Activated T-helper 1 cell treated with Interleukin-2 at 50 U/mL for 16 hours (primary cell): Measurements from ENCODE around the gene BACE2.
"Not testable (repeated sequence)": the region's sequence is repeated elsewhere in the genome, so short reads cannot be mapped to it uniquely, and the experiment has no call there.

Source experiments
- DNase-seq: peaks from one replicate; pipeline ENCODE4 v3.0.0-alpha.2; 2020; ENCODE audit warnings: low read depth

The BACE2 gene

GRCh38 chr21:41215856-41216408, 48.0 kb downstream of the BACE2 start:
- DNase-seq: no peak

GRCh38 chr21:41216486-41216885, 48.5 kb downstream of the BACE2 start:
- no peak for DNase-seq

GRCh38 chr21:41217671-41218385, 49.9 kb downstream of the BACE2 start:
- no peak for DNase-seq

GRCh38 chr21:41219498-41220207, 51.7 kb downstream of the BACE2 start:
- DNase-seq: no peak

GRCh38 chr21:41220208-41220733, 52.3 kb downstream of the BACE2 start:
- no peak for DNase-seq

GRCh38 chr21:41222247-41223068, 54.5 kb downstream of the BACE2 start:
- no peak for DNase-seq

GRCh38 chr21:41226853-41227252, 58.9 kb downstream of the BACE2 start:
- no peak for DNase-seq

- DNase-seq: no peak
These were observed 59.5 kb downstream of the BACE2 start for GRCh38 chr21:41227357-41228005.

- no peak for DNase-seq
These were observed 60.0 kb downstream of the BACE2 start for GRCh38 chr21:41228006-41228370.

- DNase-seq: no peak
These were observed 60.5 kb downstream of the BACE2 start for GRCh38 chr21:41228492-41228891.

- no peak for DNase-seq
These were observed 61.0 kb downstream of the BACE2 start for GRCh38 chr21:41228958-41229357.

- no peak for DNase-seq
These were observed 61.7 kb downstream of the BACE2 start for GRCh38 chr21:41229509-41230248.

- DNase-seq: no peak
These were observed 62.5 kb downstream of the BACE2 start for GRCh38 chr21:41230497-41230896.

- DNase-seq: no peak
These were observed 63.1 kb downstream of the BACE2 start for GRCh38 chr21:41231060-41231459.

- no peak for DNase-seq
These were observed 64.1 kb downstream of the BACE2 start for GRCh38 chr21:41232013-41232412.

GRCh38 chr21:41233916-41234315, 66.0 kb downstream of the BACE2 start:
- DNase-seq: no peak

GRCh38 chr21:41234569-41234968, 66.6 kb downstream of the BACE2 start:
- no peak for DNase-seq

- no peak for DNase-seq
These were observed 67.2 kb downstream of the BACE2 start for GRCh38 chr21:41235201-41235600.

GRCh38 chr21:41236352-41236973, 68.5 kb downstream of the BACE2 start:
- no peak for DNase-seq

- DNase-seq: not testable (repeated sequence)
These were observed 70.3 kb downstream of the BACE2 start for GRCh38 chr21:41238081-41238796.
